HG02678 (cell line): Measurements from ENCODE around the gene ARHGAP10.
"Not testable (repeated sequence)": the region's sequence is repeated elsewhere in the genome, so short reads cannot be mapped to it uniquely, and the experiment has no call there.

Experiments used
- ATAC-seq: cut with Tn5 transposase; IDR thresholded peaks from one replicate; pipeline ENCODE4 v1.9.1; 2021; ENCODE audit warnings: mild to moderate bottlenecking, moderate library complexity; ENCODE audit not compliant: unreplicated experiment

The ARHGAP10 gene

DNA sequence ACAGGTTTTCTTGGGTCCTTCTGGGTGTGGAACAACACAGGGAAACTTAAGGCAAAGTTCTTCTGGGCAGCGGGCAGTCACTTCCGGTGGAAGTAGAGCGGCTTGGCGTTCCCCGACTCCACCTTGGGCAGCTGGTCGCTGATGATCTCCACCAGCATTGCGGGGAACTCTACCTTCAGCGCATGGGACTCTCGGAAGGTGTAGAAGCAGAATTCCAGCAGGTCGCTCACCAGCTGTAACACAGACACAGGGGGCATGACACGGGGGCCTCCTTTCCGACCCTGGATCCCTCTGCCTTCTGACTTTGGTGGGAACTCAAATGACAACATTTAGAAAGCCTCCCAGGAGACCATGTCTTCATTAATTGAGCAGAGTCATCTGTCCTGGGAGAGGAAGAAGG is 349.4 kb downstream of the ARHGAP10 start:
- no peak for ATAC-seq

- ATAC-seq: no peak
These were observed 349.9 kb downstream of the ARHGAP10 start for GRCh38 chr4:148081745-148082144.

- not testable (repeated sequence) for ATAC-seq
These were observed 351.2 kb downstream of the ARHGAP10 start for GRCh38 chr4:148083073-148083472.

DNA sequence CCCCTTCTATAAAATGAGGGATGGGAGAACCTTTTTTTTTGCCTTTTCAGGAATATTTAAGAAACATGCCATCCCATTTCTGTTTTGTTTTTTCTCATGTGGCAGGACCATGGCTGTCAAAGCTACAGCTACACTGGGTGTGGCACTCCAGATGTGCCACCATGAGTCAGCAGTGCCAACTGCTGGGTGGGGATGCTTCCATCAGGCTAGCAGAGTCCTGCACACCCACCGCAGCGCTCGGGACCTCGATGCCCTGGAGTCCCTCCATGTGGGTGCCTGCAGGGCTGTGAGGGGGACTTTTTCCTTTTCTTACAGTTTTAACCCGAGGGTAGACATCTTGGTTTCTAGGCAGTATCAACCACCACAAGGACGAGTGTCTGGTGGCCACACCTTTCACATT is 357.7 kb downstream of the ARHGAP10 start:
- no peak for ATAC-seq

- ATAC-seq: no peak
These were observed 358.1 kb downstream of the ARHGAP10 start for GRCh38 chr4:148090029-148090428.

DNA sequence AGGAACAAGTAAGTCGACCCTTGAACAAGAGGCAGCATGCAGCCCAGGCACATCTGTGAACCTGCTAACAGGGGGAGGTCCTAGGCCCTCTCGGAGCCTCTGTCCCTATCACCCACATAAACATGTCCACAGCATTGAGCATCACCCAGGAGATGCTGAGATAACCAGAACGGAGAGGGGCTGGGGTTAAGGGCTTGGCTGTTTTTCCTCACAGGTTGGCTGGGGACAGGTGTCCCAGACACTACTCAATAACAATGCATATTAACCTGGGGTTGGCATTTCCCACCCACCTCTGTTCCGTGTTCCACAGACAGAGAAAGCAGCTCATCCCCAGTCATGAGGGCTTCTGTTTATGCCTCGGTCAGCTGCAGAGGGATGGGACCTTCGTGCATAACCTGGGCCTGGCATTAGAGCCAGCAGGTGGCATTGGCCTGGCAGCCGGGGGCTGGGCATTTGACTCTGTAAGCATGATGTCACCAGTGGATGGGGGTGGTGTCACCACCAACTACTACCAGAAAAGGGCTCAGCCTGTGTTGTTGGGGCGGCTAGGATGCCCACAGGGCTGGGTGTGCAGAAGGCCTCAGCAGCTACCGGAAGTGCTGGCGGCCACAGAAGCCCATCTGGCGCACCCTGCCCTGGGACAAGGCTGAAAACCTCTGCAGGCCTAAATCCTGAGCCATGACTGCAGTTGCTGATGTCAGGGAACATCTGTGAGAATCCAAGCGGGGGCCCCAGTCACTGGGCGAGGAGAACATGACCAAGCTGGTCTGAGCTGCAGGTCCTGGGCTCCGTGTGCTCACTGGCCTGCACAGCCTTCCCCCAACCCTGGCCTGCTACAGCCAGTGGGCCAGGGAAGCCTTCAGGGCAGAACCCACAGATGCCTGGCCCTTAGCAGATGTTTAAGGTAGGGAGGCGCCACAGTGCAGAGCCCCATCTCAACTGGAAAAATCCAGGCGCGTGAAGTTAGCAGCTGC is 358.9 kb downstream of the ARHGAP10 start:
- ATAC-seq: no peak

DNA sequence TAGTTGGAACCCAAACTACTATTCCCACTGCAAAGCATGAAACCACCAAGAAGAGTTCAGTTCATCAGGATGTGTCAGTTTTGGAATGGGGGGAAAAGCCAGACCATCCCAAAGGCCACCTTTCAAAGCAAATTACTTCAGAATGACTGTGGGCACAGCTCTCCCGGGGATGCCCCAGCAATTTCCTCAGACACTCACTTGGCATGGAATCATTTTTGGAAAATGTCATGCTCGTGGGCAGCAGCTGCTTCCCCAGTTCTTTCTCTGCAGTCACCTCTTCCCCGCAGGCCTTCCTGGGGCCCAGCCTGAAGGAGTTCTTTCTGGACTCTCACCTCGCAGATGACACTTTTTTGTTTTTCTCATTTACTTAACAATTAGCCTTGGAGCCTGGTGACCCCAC is 360.0 kb downstream of the ARHGAP10 start:
- no peak for ATAC-seq

GRCh38 chr4:148092316-148093014 is 360.6 kb downstream of the ARHGAP10 start:
- ATAC-seq: no peak

DNA sequence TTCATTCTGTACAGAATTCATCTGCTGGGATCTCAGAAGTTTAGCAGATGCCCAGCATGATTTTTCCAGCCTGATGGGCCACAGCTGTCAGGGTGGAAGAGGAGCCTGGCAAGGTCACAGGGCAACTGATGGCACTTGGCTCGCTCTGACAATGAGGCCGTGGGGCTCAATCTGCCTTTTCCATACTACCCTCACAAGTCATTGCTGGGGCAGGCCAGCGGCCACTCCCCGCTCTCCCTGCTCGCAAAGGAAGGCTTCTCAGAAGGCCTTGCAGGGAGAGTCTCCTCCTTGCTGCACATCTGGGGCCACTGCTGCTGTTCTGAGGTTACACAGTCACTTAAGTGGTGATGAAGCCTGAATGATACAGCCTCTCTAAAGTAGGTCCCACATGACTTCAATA is 361.2 kb downstream of the ARHGAP10 start:
- no peak for ATAC-seq

GRCh38 chr4:148094149-148094548 is 362.3 kb downstream of the ARHGAP10 start:
- ATAC-seq: no peak

GRCh38 chr4:148095346-148095923 is 363.5 kb downstream of the ARHGAP10 start:
- no peak for ATAC-seq

DNA sequence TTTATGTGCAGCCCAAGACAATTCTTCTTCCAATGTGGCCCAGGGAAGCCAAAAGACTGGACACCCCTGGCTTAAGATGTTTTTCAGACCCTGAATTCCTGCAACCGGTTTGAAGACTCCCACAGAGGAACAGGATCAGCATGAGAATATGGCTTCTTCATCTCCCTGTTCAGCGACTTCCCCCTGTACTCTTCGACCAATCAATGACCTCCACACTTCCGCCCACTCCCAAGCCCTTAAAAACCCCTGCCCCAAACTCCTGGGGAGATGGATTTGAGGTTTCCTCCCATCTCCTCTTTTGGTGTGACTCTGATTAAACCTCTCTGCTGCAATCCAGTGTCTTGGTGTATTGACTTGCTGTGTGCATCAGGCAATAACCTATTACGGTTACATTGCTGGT is 365.9 kb downstream of the ARHGAP10 start:
- no peak for ATAC-seq

DNA sequence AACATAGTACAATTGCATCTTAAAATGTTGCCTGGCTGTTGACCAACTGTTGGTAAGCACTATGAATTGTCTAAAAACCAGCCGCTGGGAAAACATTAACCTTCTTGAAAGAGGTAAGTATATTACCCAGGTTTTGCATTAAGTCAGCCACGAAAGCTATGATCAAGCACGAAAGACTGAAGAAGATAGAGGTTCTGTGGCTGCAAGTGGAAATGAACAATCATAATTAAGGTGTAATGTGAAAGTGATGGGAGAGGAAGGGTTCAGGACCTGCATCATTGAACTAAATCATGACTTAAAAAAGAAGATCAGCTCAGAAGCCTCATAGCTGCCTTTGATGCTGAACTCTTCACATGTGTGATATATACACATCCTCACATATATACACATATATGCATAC is 369.3 kb downstream of the ARHGAP10 start:
- no peak for ATAC-seq

DNA sequence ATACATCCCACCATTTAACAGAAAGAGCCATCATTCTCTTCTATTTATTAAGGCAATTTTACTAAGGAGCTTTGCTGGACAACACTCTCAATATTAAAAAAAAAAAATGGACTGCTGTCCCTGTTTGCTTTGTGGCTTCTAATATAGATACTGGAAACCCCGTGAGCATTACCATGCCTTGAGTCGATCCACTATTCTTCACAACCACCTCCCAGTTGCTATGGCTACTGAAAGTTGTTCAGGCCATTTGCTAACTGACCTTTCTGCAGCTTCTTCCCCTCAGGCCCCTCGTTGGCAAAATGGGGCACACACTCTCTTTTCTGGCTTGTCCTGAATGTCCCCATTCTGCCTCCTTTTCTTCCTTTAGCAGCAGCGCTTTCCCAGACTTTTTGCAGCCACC is 369.9 kb downstream of the ARHGAP10 start:
- ATAC-seq: no peak

DNA sequence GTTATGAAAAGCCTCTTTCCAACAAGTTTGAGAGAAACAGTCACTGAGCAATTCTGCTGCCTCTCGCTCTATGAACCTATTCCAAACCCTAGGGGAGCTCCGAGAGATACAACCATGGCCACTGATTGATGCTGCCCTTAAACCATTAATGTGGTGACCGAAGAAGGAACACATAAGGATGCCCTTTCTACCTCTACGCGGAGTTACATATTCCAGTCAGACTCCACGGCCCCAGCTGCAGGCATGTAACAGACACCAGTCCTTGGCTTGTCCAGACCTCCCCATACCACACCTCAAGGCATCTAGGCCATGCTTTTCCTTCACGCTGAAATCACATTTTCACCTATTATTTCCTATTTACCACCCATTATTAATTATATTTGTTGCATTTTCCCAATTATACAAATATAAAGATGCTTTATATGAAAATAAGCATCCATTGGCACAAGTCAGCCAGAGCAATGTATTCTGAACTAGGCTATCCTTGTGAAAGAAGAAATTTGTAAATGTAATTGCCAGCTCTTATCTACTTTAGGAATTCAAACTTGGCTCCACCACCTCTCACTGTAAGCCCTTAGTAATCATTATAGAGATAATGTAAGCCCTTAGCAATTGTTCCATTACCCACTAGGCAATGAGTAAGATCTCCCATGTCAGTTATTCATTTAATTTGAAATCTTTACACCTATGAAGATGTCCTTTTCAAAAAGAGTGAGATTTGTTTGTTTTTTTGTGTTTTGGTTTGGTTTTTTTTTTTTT is 371.9 kb downstream of the ARHGAP10 start:
- ATAC-seq: no peak

DNA sequence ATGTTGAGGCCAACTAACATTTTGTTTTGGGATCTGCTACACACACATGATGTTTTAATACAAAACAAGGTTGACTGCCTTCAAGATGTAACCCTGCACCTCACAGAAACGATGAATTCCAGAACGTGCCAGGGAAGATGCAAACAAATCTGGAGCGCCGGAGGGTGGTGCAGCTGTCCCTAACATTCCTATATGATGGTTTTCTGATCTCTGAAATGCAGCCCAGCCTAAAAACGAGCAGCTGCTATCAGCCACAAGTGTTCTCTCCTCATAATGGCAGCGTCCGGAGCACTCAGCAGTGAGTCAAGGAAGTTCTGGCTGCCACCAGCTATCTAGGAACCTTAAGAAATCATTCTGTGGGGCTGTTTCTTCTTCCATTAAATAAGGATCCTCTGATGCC is 376.9 kb downstream of the ARHGAP10 start:
- no peak for ATAC-seq

DNA sequence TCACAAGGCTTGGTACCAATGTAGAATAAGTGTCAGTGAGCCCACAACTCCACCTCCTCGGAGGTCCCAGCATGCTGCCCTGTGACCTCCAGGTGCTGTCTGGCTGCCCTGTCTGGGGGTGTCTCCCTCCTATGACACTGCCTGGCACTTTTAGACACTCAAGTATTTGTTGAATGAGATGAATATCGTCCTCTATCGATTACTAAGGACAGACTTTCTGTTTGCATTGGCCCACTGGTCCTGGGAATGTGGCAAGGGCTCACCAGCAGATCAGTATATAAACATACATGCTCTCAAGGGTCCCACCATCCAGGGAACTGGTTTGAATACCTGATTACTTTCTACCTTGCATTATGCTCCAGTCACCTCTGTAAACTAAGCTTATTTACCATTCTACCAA is 377.3 kb downstream of the ARHGAP10 start:
- no peak for ATAC-seq

GRCh38 chr4:148110169-148110568 is 378.3 kb downstream of the ARHGAP10 start:
- ATAC-seq: no peak

DNA sequence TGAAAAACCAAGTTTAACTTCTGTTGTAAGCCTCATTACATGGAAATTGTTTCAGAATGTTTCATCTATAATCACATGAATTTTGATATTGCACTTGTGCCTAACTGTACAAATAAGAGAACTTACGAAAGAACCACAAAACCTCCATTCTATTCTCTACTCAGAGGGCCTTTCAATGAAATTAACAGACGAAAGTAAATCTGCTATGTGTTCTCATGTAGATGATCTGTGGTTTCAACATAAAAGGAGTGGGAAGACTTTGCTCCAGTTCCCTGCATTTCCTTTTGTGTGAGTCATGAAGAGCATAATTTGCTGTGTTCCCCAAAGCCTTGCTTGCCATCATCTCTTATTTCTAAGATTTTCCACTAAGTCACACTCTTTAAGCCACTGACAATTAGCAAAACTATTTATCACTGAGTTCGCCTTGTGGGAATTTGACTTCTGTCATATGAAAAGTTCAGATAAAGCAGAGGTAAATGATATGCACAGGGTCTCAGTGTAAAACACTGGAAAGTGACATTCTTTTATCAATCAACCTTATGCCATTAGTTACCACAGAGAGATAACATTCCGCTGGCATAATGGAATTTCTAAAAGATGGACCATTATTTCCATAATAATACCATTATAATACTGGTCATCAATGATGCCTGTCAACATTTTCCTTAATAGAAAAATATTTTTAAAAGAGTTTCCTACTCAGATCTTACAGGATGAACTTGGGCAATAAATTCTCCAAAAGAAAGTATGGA is 380.5 kb downstream of the ARHGAP10 start:
- no peak for ATAC-seq

- ATAC-seq: no peak
These were observed 382.5 kb downstream of the ARHGAP10 start for GRCh38 chr4:148114436-148114835.
